ENCODE data around the gene E4F1. TPM values are rescaled to one million over a fixed set of nuclear protein-coding genes. Genes with fewer than 3 reads are reported as not detected.

The E4F1 gene
- total and polyA plus RNA-seq, 2 of the 13 experiments (the other 11 are each of a cell fraction or from before 2014, with no cell fraction given) = 13.8 to 19.5 TPM

- TF ChIP-seq TOE1 (CRISPR knock-in tag; IDR thresholded peaks at IDR 0.05) (no peak), CBFB (CRISPR knock-in tag; IDR thresholded peaks at IDR 0.05) (no peak; the same call in none of the 2 replicates), NFE2L1 (CRISPR knock-in tag; IDR thresholded peaks at IDR 0.05; ENCODE audit: borderline replicate concordance) (no peak), FUBP1 (CRISPR knock-in tag; IDR thresholded peaks at IDR 0.05; ENCODE audit: borderline replicate concordance) (no peak), KIAA2018 (CRISPR knock-in tag; IDR thresholded peaks at IDR 0.05; ENCODE audit: borderline replicate concordance) (no peak), DNMT3B (CRISPR knock-in tag; conservative IDR thresholded peaks at IDR 0.05) (no peak), USF2 (IDR thresholded peaks at IDR 0.05; ENCODE audit: low read depth, low read length) (no peak), USF2 (CRISPR knock-in tag; IDR thresholded peaks at IDR 0.05; ENCODE audit: borderline replicate concordance) (peak; percentile 51; the same call in 1 of the 2 replicates), ZNF660 (CRISPR knock-in tag; IDR thresholded peaks at IDR 0.05; ENCODE audit: borderline replicate concordance, low read depth) (no peak), ZBTB37 (CRISPR knock-in tag; IDR thresholded peaks at IDR 0.05) (no peak), SETDB1 (CRISPR knock-in tag; IDR thresholded peaks at IDR 0.05; ENCODE audit: borderline replicate concordance) (no peak), HNRNPUL1 (IDR thresholded peaks at IDR 0.05; ENCODE audit: low read depth, low read length) (no peak), ZNF879 (CRISPR knock-in tag; IDR thresholded peaks at IDR 0.05) (no peak), SSRP1 (CRISPR knock-in tag; IDR thresholded peaks at IDR 0.05) (no peak), ZNF10 (CRISPR knock-in tag; IDR thresholded peaks at IDR 0.05; ENCODE audit: borderline replicate concordance, low read depth) (no peak), KLF11 (CRISPR knock-in tag; IDR thresholded peaks at IDR 0.05) (no peak)
Measured at GRCh38 chr16:2223221-2223941, at the start of gene E4F1 (continued).
